ENCODE measurements around the gene N4BP2L2. TPM values are rescaled to one million over a fixed set of nuclear protein-coding genes. Genes with fewer than 3 reads are reported as not detected.

Gene N4BP2L2
- total RNA-seq (ENCODE audit: low replicate concordance), result 86.2 and 153 TPM in 2 replicates

DNA sequence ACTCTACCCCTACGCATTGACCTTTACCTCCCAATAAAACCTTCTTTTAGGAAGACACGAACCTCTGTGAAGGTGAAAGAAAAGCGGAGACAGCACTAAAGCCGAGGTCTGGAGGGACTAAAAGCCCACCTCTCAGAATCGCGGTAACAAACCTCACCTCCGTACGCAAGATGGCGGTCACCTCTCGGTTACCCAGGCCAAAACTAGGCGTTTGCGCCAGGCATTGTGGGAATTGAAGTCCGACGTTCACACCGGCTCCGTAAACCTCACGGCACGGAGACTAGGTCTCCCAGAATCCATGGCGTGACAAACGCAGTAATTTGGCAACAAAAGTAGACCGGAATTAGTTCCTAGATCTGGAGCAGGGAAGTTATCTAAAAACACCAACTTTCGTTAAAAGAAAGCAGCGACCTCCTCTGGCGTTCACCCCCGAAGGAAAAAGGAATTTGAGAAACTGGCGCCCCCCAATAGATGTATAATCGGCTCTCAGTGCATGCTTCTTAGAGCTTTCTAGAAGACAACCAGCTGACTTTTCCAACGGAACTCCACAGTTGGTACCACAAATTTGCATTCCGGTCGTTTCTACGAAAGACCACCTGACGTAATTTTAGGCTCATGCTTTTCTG lies at the start of gene N4BP2L2:
Gene N4BP2L2, minus strand, starts transcription at position 175 of the 626 bp plus-strand sequence. CDS start 1,768 bp downstream, outside the sequence.
- Histone ChIP-seq H3K4me1 (peaks cover 10% of the 10 kb centered on the region), H3K36me3 (peaks cover 14% of the 10 kb centered on the region), H3K4me2 (peak within 1 kb of the TSS; percentile 84), H3K9me3 (ENCODE audit: low read depth) (no peaks in the 10 kb centered on the region), H3K27ac (peak within 1 kb of the TSS; percentile 84), H3K79me2 (ENCODE audit: low read depth) (peaks cover 47% of the 10 kb centered on the region), H3K27me3 (no peaks in the 10 kb centered on the region), H3K9ac (peak within 1 kb of the TSS; percentile 76), H4K20me1 (ENCODE audit: low read depth) (peaks cover 6% of the 10 kb centered on the region), H2AFZ (replicated peaks) (peak within 1 kb of the TSS; percentile 95), H3F3A (ENCODE audit: low read depth) (peaks cover 16% of the 10 kb centered on the region), H3K4me3 (peak within 1 kb of the TSS; percentile 85)
- H3K4me3 Mint-ChIP-seq, result peak within 1 kb of the TSS; percentile 99
- H3K27me3 Mint-ChIP-seq (ENCODE audit: insufficient read depth, low read depth), result no peaks in the 10 kb centered on the region
- H3K36me3 Mint-ChIP-seq, result peaks cover 34% of the 10 kb centered on the region
- peak within 1 kb of the TSS; percentile 98 for H3K27ac Mint-ChIP-seq
- H3K9me3 Mint-ChIP-seq, result peaks cover 13% of the 10 kb centered on the region
- DNase-seq (ENCODE audit: low spot score), result peak; percentile 96
- peaks cover 14% of the 10 kb centered on the region for H3K4me1 Mint-ChIP-seq
- TF ChIP-seq EZH2phosphoT487 (IDR thresholded peaks at IDR 0.05), result no peak
- no peak for TF ChIP-seq EZH2 (IDR thresholded peaks at IDR 0.05)
- TF ChIP-seq, protein P1, sequence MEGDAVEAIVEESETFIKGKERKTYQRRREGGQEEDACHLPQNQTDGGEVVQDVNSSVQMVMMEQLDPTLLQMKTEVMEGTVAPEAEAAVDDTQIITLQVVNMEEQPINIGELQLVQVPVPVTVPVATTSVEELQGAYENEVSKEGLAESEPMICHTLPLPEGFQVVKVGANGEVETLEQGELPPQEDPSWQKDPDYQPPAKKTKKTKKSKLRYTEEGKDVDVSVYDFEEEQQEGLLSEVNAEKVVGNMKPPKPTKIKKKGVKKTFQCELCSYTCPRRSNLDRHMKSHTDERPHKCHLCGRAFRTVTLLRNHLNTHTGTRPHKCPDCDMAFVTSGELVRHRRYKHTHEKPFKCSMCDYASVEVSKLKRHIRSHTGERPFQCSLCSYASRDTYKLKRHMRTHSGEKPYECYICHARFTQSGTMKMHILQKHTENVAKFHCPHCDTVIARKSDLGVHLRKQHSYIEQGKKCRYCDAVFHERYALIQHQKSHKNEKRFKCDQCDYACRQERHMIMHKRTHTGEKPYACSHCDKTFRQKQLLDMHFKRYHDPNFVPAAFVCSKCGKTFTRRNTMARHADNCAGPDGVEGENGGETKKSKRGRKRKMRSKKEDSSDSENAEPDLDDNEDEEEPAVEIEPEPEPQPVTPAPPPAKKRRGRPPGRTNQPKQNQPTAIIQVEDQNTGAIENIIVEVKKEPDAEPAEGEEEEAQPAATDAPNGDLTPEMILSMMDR (IDR thresholded peaks at IDR 0.05), result no peak

DNA sequence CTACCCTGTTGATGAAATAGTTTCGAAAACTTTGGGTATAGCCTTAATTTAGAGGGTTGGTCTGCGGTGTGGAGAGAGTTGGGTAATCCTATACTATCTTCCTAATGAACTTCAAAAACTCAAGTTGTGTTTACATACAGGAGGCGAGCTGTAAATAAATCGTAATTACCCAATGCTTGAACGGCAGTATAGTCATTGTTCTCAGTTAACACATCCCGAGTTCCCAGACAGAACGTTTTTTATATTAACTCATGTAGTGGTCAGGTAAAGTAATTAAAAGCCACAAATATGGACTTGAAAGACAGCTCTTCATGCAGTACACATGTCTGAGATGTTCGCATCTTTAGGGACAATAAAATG lies 49.2 kb upstream of the N4BP2L2 start:
- Mint-ChIP-seq H3K4me1 (peaks cover 32% of the 10 kb centered on the region), H3K4me3 (peak overlapping the region; percentile 96), H3K27ac (peak overlapping the region; percentile 95), H3K27me3 (ENCODE audit: insufficient read depth, low read depth) (peaks cover 4% of the 10 kb centered on the region), H3K36me3 (peaks cover 17% of the 10 kb centered on the region), H3K9me3 (peaks cover 15% of the 10 kb centered on the region)
- peaks cover 11% of the 10 kb centered on the region for H3K27me3 ChIP-seq
- H3K36me3 ChIP-seq, result no peaks in the 10 kb centered on the region
- H3K9ac ChIP-seq, result peak overlapping the region; percentile 74
- H2AFZ ChIP-seq (replicated peaks), result peak overlapping the region; percentile 61
- H3K79me2 ChIP-seq (ENCODE audit: low read depth), result peaks cover 58% of the 10 kb centered on the region
- peak overlapping the region; percentile 94 for H3K27ac ChIP-seq
- H3K4me2 ChIP-seq, result peak overlapping the region; percentile 99
- H3K4me3 ChIP-seq, result peak overlapping the region; percentile 95
- H3K4me1 ChIP-seq, result peaks cover 25% of the 10 kb centered on the region
- peaks cover 50% of the 10 kb centered on the region for H4K20me1 ChIP-seq (ENCODE audit: low read depth)
- DNase-seq (ENCODE audit: low spot score), result no peak
- no peaks in the 10 kb centered on the region for H3K9me3 ChIP-seq (ENCODE audit: low read depth)
- no peak for TF ChIP-seq EZH2phosphoT487 (IDR thresholded peaks at IDR 0.05)
- TF ChIP-seq EZH2 (IDR thresholded peaks at IDR 0.05), result no peak
- TF ChIP-seq, protein P1 (IDR thresholded peaks at IDR 0.05), result no peak
- H3F3A ChIP-seq (ENCODE audit: low read depth), result peaks cover 18% of the 10 kb centered on the region

DNA sequence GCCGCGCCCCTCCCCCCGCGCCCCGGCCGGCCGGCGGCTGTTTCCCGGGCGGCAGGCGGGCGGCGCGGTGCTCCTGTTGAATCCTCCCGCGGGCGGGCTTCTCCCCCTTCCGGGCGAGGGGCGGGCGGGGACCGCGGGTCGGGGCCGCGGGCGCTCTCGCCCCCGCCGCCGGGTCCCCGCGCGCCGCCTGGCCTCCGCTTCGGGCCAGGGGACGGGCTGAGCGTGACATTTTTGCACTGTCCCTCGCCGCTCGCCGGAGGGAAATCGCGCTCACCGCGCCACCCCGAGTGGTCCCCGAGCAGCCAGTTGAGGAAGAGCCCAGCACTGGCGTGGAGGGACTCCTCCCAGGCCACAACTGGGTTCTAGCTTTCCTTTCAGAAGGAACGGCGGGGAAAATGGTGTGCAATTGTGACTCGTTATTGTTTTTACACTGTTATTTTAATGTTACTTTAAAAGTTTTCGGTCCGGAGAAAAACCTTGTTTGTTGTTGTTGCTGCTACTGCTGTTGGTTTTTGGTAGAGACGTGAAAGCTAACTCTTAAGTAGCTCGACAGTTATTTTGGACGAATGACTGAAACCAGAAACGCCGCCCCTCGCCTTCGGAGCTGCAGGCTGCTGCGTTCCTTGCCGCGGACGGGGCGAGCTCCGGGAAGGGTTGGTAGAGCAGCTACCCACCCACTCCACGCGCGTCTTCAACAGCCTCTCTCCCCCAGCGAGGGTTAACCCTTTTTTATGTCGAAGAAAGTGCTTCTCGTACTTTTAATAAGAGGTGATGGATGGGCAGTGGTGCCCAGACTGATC lies 48.6 kb upstream of the N4BP2L2 start:
- H3F3A ChIP-seq (ENCODE audit: low read depth), result peaks cover 18% of the 10 kb centered on the region
- H4K20me1 ChIP-seq (ENCODE audit: low read depth), result peaks cover 44% of the 10 kb centered on the region
- peaks cover 10% of the 10 kb centered on the region for H3K9me3 Mint-ChIP-seq
- peak overlapping the region; percentile 95 for H3K27ac Mint-ChIP-seq
- H2AFZ ChIP-seq (replicated peaks), result peak overlapping the region; percentile 61
- H3K79me2 ChIP-seq (ENCODE audit: low read depth), result peaks cover 52% of the 10 kb centered on the region
- H3K9me3 ChIP-seq (ENCODE audit: low read depth), result no peaks in the 10 kb centered on the region
- peak overlapping the region; percentile 96 for H3K4me3 Mint-ChIP-seq
- H3K4me1 ChIP-seq, result peaks cover 25% of the 10 kb centered on the region
- H3K36me3 ChIP-seq, result no peaks in the 10 kb centered on the region
- TF ChIP-seq, protein P1 (IDR thresholded peaks at IDR 0.05), result no peak
- TF ChIP-seq EZH2phosphoT487 (IDR thresholded peaks at IDR 0.05) (no peak), EZH2 (IDR thresholded peaks at IDR 0.05) (no peak)
- peak overlapping the region; percentile 95 for H3K4me3 ChIP-seq
- H3K27me3 ChIP-seq, result peaks cover 11% of the 10 kb centered on the region
- H3K27me3 Mint-ChIP-seq (ENCODE audit: insufficient read depth, low read depth), result peaks cover 4% of the 10 kb centered on the region
- peaks cover 12% of the 10 kb centered on the region for H3K36me3 Mint-ChIP-seq
- H3K9ac ChIP-seq, result peak overlapping the region; percentile 74
- DNase-seq (ENCODE audit: low spot score), result peak; percentile 93
- H3K4me2 ChIP-seq, result peak overlapping the region; percentile 99
- H3K4me1 Mint-ChIP-seq, result peaks cover 32% of the 10 kb centered on the region
- peak overlapping the region; percentile 94 for H3K27ac ChIP-seq

All from neural progenitor cell (in vitro differentiated cells).